Liver (tissue), 9 donors: Measurements from ENCODE around the gene MPRIP. TPM values are rescaled to one million over a fixed set of nuclear protein-coding genes. Genes with fewer than 3 reads are reported as not detected.

ENCODE experiments used
- DNase-seq: peaks from one replicate; pipeline ENCODE4 v3.0.0-alpha.2; 2017; ENCODE audit warnings: low spot score
- H3K27ac ChIP-seq, 2 donors: one replicate each; pipeline ENCODE4 v1.7.0; 2013; ENCODE audit warnings: inconsistent platforms in 2 of 2, low read length in 2 of 2, control low read depth in 1 of 2, low read depth in 1 of 2, mild to moderate bottlenecking in 1 of 2
- H3K27me3 ChIP-seq, 4 donors: one replicate each; pipeline versions ENCODE4 v1.6.1 to v1.7.0; 2013; ENCODE audit warnings: low read length in 3 of 4, inconsistent platforms in 1 of 4, mild to moderate bottlenecking in 1 of 4, moderate library complexity in 1 of 4; ENCODE audit not compliant: control insufficient read depth in 4 of 4, insufficient read depth in 4 of 4
- H3K36me3 ChIP-seq, 4 donors: one replicate each; pipeline versions ENCODE4 v1.6.1 to v1.7.0; 2013; ENCODE audit warnings: low read length in 3 of 4, mild to moderate bottlenecking in 3 of 4, low read depth in 1 of 4, moderate library complexity in 1 of 4; ENCODE audit not compliant: control insufficient read depth in 4 of 4, insufficient read depth in 3 of 4
- H3K4me1 ChIP-seq, 4 donors: one replicate each; pipeline versions ENCODE4 v1.6.1 to v1.7.0; 2013; ENCODE audit warnings: low read length in 3 of 4, mild to moderate bottlenecking in 3 of 4, moderate library complexity in 1 of 4; ENCODE audit not compliant: control insufficient read depth in 4 of 4, insufficient read depth in 4 of 4
- H3K4me3 ChIP-seq, 3 donors: one replicate each; pipeline versions ENCODE4 v1.6.1 to v1.7.0; 2013; ENCODE audit warnings: low read length in 3 of 3, control low read depth in 1 of 3, low read depth in 1 of 3, mild to moderate bottlenecking in 1 of 3
- H3K9ac ChIP-seq, 2 donors: one replicate each; pipeline ENCODE4 v1.7.0; 2013; ENCODE audit warnings: low read length in 2 of 2, mild to moderate bottlenecking in 2 of 2, moderate library complexity in 2 of 2, control low read depth in 1 of 2, low read depth in 1 of 2
- H3K9me3 ChIP-seq, 4 donors: one replicate each; pipeline versions ENCODE4 v1.6.1 to v1.7.0; 2013; ENCODE audit warnings: low read length in 3 of 4; ENCODE audit not compliant: control insufficient read depth in 4 of 4
- ATF3 ChIP-seq: IDR thresholded peaks from 2 replicates; pipeline ENCODE4 v1.6.1; 2016; ENCODE audit warnings: antibody characterized with exemption
- CTCF ChIP-seq: fragments of 150-350 bp; IDR thresholded peaks from 2 replicates; pipeline ENCODE4 v1.5.1; 2017; ENCODE audit warnings: improper control_type of control experiment, low read depth, low read length; ENCODE audit not compliant: missing input control
- EGR1 ChIP-seq, 2 donors: IDR thresholded peaks; 2 replicates each; pipeline ENCODE4 v1.6.1; 2016 to 2018; ENCODE audit warnings: antibody characterized with exemption in 2 of 2, low read depth in 2 of 2
- FOXA1 ChIP-seq: IDR thresholded peaks from 2 replicates; pipeline ENCODE4 v1.6.1; 2016; ENCODE audit warnings: antibody characterized with exemption
- FOXA2 ChIP-seq: IDR thresholded peaks from 2 replicates; pipeline ENCODE4 v1.6.1; 2016; ENCODE audit warnings: antibody characterized with exemption
- GABPA ChIP-seq, 2 donors: IDR thresholded peaks in 1 of 2; conservative IDR thresholded peaks in 1 of 2; 2 replicates each; pipeline ENCODE4 v1.6.1; 2016; ENCODE audit warnings: antibody characterized with exemption in 2 of 2, mild to moderate bottlenecking in 1 of 2, moderate library complexity in 1 of 2
- HNF4A ChIP-seq, 2 donors: conservative IDR thresholded peaks; 2 replicates each; pipeline ENCODE4 v1.6.1; 2016; ENCODE audit warnings: antibody characterized with exemption in 2 of 2, mild to moderate bottlenecking in 2 of 2
- HNF4G ChIP-seq: IDR thresholded peaks from 2 replicates; pipeline ENCODE4 v1.6.1; 2016; ENCODE audit warnings: antibody characterized with exemption
- JUND ChIP-seq, 2 donors: IDR thresholded peaks; 2 replicates each; pipeline ENCODE4 v1.6.1; 2016; ENCODE audit warnings: antibody characterized with exemption in 2 of 2
- MAX ChIP-seq: IDR thresholded peaks from 2 replicates; pipeline ENCODE4 v1.6.1; 2016; ENCODE audit warnings: antibody characterized with exemption
- RAD21 ChIP-seq, 2 donors: IDR thresholded peaks; 2 replicates each; pipeline ENCODE4 v1.6.1; 2016; ENCODE audit warnings: antibody characterized with exemption in 2 of 2, mild to moderate bottlenecking in 2 of 2
- REST ChIP-seq: IDR thresholded peaks from 2 replicates; pipeline ENCODE4 v1.6.1; 2016; ENCODE audit warnings: antibody characterized with exemption, mild to moderate bottlenecking
- RXRA ChIP-seq, 2 donors: IDR thresholded peaks; 2 replicates each; pipeline ENCODE4 v1.6.1; 2017 to 2018; ENCODE audit warnings: antibody characterized with exemption in 2 of 2, mild to moderate bottlenecking in 1 of 2
- SP1 ChIP-seq: IDR thresholded peaks from 2 replicates; pipeline ENCODE4 v1.6.1; 2018; ENCODE audit warnings: antibody characterized with exemption, mild to moderate bottlenecking
- TAF1 ChIP-seq: conservative IDR thresholded peaks from 2 replicates; pipeline ENCODE4 v1.6.1; 2016; ENCODE audit warnings: antibody characterized with exemption, mild to moderate bottlenecking
- YY1 ChIP-seq: IDR thresholded peaks from 2 replicates; pipeline ENCODE4 v1.6.1; 2016; ENCODE audit warnings: antibody characterized with exemption, mild to moderate bottlenecking
- ZBTB33 ChIP-seq: IDR thresholded peaks from 2 replicates; pipeline ENCODE4 v1.6.1; 2016; ENCODE audit warnings: antibody characterized with exemption
- WGBS: extraction: QIAGEN DNeasy Blood & Tissue Kit; methylation state at CpG from one replicate; pipeline ENCODE4 v1.1.7; 2013; 5-methylcytosine and 5-hydroxymethylcytosine counted together
- polyA plus RNA-seq, 2 donors: library from polyadenylated mRNA; stranded (reverse) in 1 of 2; unstranded in 1 of 2; fragments of 200-250 nt in 1 of 2; fragments of >200 nt in 1 of 2; fragmentation: Nextera tagmentation in 1 of 2; extraction: Ambion mirVana in 1 of 2; gene quantifications; one replicate each; pipeline versions ENCODE4 v1.2.1 to v1.2.3, GENCODE V29; 2013 to 2015
- total RNA-seq, 2 donors: library from RNA; depleted of rRNA; stranded (reverse); fragments of >200 nt; gene quantifications; one replicate each; pipeline ENCODE4 v1.2.3, GENCODE V29; 2014
- donor health status: healthy.
- donor health status: healthy.
- donor health status: healthy.
- donor health status: healthy.
- donor health status: healthy.

The MPRIP gene
- total and polyA plus RNA-seq, 4 donors = 21.2 to 61.9 (median 34.7) TPM

- TF ChIP-seq GABPA (IDR thresholded peaks at IDR 0.05 in 1 of 2, conservative IDR thresholded peaks at IDR 0.05 in 1 of 2) = no peak
- TF ChIP-seq CTCF = no peak
- no peak for TF ChIP-seq FOXA2
- TF ChIP-seq HNF4A (conservative IDR thresholded peaks at IDR 0.05) = no peak
These were observed 108.8 kb downstream of the MPRIP start (continued) for GRCh38 chr17:17151055-17151454.

GRCh38 chr17:17151541-17151940, 109.3 kb downstream of the MPRIP start:
- DNase-seq = no peak
- TF ChIP-seq REST (no peak), TAF1 (no peak), GABPA (IDR thresholded peaks at IDR 0.05 in 1 of 2, conservative IDR thresholded peaks at IDR 0.05 in 1 of 2) (no peak), SP1 (no peak), HNF4G (no peak), YY1 (no peak), RXRA (IDR thresholded peaks at IDR 0.05) (no peak), EGR1 (IDR thresholded peaks at IDR 0.05; ENCODE audit: low read depth in 2 of 2) (no peak), FOXA1 (no peak), HNF4A (conservative IDR thresholded peaks at IDR 0.05) (no peak), MAX (no peak), JUND (IDR thresholded peaks at IDR 0.05) (no peak), ATF3 (no peak), ZBTB33 (no peak), CTCF (no peak), RAD21 (IDR thresholded peaks at IDR 0.05) (no peak), FOXA2 (no peak)
- H3K9me3 ChIP-seq = no peaks in the 10 kb centered on the region
- H3K4me1 ChIP-seq = peaks cover 7 to 36% (median 26%) of the 10 kb centered on the region in 4 donors
- peak overlapping the region; percentile 35 to 55 for H3K27ac ChIP-seq
- H3K9ac ChIP-seq = no peak overlapping the region
- no peaks in the 10 kb centered on the region for H3K27me3 ChIP-seq
- 94% methylated on average over 3 of the region's 3 CpGs for WGBS
- H3K4me3 ChIP-seq = no peak overlapping the region
- peaks cover 7 to 47% (median 16%) of the 10 kb centered on the region in 4 donors for H3K36me3 ChIP-seq
